Measurements from ENCODE around the gene CELF2.

CELF2 gene

DNA sequence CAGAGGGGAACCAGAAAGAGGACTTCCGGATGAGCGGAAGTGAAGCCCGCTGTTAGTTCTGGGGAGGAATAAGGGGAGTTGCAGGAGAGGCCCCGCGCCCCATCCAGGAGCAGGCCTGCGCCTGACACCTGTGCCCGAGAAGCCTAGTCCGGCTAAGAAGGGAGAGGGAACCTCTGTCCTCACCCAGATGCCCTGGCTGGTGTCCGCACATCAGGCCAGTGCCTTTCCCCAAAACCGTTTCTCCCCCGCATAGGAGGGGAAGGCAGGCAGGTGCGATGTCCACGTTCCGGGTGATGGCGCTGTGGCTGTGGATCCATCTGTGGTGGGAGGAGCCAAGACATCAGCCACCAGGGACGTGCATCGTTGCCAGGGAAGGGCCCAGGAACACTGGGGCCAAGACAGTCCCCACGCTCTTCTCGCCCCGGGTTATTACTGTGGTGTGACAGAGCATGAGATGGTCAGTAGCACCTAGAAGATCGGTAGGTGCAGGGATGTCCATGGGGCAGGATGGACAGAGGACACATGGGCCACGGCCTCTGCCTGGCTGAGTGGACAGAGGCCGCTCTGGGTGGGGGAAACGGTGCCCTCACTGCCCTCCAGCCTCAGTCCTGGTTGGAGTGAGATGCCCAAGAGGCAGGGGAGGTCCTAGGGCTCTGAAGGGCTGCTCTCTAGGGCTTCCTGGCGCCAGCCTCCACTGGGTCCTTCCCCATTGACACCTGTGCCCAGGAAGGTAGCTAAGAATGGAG, 262.7 kb downstream of the CELF2 start:
- no peak overlapping the region for H3K27ac ChIP-seq
- no peak for DNase-seq (ENCODE audit: low read depth, low spot score)

DNA sequence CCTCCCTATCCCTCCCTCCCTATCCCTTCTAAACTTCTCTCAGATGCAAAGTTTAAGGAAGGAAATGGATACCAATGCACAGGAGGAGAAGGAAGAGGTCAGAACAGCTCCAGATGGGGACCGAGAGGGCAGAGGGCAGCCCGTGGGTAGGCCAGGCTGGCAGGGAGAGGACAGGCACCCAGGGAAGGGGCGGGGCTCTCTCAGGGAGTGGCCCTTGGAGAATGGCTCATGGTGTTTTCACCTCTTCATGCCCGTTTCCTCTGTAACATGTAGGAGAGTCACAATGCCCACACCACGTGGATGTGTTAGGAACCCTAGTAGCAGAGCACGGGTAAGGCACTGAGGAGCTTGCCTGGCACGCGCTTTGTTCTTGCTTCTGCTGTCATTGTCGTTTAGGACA, 264.5 kb downstream of the CELF2 start:
- DNase-seq (ENCODE audit: low read depth, low spot score): no peak
- no peak overlapping the region for H3K27ac ChIP-seq

DNA sequence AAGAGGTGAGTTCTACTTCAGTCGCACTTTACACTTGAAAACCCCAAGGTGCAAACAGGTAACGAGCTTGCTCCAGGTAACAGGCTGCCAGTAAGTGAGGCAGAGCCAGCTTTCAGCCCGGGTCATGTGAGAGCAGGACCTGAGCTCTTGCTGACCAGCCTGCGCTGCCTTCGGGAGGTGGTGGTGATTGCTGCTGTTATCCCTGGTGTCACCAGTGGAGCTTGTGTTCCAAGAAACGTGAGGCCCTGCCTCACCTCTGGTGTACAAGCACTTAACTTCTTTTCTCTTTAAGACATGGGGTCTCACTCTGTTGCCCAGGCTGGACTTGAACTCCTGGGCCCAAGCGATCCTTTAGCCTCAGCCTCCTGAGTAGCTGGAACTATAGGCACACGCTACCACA, 265.0 kb downstream of the CELF2 start:
- H3K27ac ChIP-seq: no peak overlapping the region
- DNase-seq (ENCODE audit: low read depth, low spot score): no peak

DNA sequence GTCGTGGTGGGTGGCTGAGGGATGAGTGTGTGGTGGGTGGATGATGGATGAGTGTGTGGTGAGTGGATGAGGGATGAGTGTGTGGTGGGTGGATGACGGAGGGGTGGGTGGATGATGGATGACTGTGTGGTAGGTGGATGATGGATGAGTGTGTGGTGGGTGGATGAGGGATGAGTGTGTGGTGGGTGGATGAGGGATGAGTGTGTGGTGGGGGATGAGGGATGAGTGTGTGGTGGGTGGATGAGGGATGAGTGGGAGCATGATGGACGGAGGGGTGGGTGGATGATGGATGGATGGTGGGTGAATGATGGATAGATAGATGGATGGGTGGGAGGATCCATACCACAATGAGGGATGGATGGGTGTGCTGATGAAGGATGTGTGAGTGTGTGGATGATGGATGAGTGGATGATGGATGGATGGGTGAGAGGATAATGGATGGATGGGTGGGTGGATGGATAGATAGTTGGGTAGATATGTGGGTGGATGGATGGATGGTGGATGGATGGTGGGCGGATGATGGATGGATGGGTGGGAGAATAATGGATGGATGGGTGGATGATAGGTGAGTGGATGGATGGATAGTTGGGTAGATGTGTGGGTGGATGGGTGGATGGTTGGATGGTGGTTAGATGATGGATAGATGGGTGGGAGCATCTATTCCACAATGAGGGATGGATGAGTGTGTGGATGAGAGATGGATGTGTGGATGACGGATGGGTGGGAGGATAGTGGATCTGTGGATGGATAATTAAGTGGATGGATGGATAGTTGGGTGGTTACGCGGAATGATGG, 266.8 kb downstream of the CELF2 start:
- H3K27ac ChIP-seq: no peak overlapping the region
- DNase-seq (ENCODE audit: low read depth, low spot score): no peak

DNA sequence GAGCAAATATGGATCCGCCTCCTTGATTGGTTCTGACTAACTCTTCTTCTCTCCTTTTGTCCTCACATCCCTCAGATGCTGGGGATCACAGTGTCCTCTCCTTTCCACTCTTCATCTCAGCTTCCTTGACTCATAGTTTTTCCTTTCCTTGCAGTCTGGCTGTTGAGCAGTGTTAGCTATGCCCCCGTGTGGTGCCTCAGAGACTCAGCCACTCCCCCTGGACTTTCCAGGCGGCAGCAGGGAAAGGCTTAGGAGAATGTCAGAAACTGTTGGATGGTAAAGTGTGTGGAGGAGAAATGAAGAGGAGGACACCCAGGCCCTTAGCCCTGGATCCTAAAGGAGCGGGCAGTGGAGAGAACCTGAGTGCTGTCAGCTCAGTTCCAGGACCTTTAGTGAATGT, 267.5 kb downstream of the CELF2 start:
- DNase-seq (ENCODE audit: low read depth, low spot score): no peak
- H3K27ac ChIP-seq: no peak overlapping the region

DNA sequence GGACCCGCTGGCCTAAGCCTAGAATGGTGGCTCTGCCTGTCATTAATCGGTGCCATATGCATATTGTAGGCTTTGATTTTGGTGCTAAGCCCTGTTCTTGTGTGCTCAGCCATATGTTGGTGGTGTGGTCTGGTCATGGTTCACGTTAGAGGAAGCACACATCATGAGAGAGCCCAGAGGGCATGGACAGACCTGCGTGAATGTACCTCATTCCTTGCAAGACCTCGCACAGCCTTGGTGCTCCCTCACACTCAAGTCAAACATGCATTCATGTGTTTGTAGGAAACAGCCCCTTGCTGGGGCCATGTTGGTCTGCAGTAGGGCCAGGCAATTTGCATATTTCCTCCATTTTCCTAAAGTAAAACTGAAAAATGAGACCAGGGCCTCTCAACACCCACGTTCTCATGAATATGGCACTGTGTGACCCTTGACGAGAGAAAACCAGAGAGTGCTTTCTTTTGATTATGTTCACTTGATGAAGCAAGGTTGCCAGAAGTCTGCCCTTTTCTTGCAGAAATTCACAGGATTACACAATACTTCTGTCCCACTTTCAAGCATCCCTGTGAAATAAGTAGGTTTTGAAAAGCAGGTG, 268.7 kb downstream of the CELF2 start:
- no peak for DNase-seq (ENCODE audit: low read depth, low spot score)
- H3K27ac ChIP-seq: no peak overlapping the region

DNA sequence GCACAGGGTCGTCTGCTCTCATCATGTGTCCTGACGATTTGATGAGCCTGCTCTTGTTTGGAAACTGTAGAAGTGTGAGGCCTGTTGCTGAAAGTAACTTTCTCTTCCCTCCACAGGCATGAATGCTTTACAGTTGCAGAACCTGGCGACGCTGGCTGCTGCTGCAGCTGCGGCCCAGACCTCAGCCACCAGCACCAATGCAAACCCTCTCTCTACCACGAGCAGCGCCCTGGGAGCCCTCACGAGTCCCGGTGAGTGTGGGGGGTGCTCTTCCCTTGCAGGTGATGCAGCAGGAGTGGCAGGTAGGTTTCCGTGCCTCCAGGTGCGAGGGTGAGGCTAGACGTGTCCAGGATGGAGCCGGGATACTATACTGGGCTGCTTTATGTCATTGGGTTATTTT, 270.6 kb downstream of the CELF2 start:
- no peak for DNase-seq (ENCODE audit: low read depth, low spot score)
- no peak overlapping the region for H3K27ac ChIP-seq

DNA sequence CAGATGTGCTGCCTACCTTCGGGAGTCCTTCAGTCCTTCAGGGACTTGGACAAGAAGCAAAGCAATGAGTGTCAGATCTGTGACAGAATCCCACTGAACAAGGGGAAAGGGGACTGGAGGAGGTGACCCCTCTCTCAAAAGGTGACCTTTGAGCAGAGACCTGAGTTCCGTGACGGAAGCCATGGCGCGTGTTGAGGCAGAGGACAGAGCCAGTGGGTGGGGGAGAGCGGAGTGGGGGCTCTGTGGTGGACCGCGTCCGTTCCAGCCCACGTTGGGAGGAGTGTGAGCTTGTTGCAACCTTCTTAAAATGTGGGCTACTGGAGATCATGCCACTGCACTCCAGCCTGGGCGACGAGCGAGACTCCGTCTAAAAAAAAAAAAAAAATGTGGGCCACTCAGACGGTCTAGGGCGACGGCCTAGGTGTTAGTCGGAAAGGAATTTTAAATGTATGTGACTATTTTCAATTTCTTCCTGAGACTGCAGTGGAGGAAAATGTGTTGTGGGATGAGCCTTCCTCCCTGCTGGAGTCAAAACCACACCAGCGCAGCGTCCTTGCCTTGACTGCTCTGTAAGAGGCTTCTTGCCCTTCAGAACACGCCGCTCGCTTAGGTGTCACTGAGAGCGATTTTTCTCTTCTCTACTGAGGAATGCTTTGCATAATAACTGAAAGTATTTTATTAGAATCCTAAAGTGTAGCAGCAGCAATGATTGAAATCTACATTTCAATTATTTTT, 272.7 kb downstream of the CELF2 start:
- no peak overlapping the region for H3K27ac ChIP-seq
- DNase-seq (ENCODE audit: low read depth, low spot score): no peak

DNA sequence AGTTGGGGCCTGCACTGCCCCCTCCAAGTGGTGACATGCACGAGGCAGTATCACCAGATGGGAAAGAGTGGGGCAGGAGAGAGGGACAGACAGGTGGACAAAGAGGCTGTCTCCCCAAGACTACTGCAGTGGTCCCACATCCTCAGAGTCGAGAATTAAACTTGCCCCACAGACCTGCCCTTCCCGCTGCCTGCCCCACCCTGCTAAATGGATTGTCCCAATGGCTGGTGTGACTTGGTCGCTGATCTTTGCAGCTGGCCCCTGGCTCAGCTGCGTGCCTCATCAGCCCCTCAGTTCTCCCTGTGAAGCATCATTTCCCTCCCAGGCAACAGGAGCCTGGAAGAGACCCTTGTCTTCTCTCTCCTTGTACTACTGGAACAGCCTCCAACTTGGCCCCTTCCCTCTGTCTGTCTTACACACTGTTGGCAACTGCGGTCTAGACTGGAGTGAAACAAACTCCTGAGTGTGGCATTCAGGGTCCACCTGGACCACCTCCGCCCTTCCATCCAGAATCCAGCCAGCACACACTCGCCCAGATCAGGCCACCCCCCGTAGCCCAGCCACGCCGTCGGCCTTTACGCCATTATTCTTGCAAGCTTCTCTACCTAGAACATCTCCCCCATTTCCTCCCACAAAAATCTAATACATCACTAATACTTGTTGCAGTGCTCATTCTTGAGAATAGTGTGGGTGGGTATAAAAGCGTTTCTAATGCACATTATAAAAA, 275.1 kb downstream of the CELF2 start:
- DNase-seq (ENCODE audit: low read depth, low spot score): no peak
- H3K27ac ChIP-seq: no peak overlapping the region

DNA sequence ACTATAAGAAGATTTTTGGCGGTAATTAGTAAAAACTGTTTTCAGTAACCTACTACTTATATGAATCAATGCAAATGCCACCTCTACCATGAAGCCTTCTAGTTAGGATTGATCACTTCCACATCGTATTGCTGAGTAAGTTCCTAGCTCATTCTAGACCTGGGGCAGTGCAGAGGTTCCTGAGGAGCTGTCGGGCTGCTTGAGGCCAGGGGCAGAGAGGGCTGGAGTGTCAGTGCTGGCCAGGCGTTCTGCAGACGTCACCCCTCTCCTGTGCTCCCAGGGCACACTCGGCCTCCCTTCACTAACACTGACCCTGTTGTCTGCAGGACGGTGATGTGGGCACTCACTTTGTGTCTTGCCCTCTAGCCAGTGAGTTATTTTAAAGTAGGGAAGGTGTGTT, 275.7 kb downstream of the CELF2 start:
- no peak for DNase-seq (ENCODE audit: low read depth, low spot score)
- no peak overlapping the region for H3K27ac ChIP-seq

DNA sequence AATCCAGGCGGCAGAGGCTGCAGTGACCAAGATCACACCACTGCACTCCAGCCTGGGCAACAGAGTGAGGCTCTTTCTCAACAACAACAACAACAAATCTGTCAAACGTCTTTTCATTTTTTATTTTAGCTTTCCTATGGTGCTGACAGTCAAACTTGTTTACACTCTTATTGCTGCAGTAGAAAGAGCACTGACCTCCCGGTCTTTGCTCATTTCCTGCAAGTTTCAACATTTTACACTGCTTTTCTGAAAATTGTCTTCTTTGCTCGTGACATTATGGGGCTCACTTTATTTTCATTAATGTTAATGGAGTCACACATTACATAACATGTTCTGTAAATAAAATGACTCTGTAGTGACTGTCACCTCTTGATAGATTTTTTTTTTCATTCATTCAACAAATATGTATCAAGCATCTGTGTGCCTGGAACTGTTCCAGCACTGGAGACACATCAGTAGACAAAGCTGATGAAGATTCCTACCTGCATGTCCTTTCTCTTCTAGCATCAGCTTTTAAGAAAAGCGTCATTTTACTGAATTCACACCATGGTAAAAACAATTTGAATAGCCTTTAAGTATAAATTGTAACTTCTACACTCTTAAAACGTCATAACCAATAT, 277.3 kb downstream of the CELF2 start:
- H3K27ac ChIP-seq: no peak overlapping the region

DNA sequence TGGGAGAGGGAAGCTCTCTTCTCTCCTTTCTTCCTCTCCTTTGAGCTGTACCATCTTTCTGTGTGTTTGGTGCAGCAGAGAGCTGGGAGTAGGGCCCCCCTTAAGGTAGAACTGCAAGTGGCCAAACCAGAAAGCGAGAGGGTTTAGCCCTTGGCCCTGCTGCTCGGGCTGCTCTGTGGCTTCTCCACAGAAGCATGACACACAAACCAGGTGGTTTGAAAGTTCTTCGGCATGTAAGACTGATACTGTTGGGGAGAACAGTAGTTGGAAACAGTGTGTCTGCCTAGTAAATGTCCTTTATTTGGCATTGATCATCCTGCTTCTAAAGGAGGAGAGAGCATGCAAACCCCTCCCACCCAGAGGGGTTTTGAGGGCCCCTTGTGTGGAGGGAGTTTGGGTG, 277.8 kb downstream of the CELF2 start:
- H3K27ac ChIP-seq: no peak overlapping the region
- no peak for DNase-seq (ENCODE audit: low read depth, low spot score)

More for the DNA sequence above, 277.3 kb downstream of the CELF2 start:
- DNase-seq (ENCODE audit: low read depth, low spot score): no peak

DNA sequence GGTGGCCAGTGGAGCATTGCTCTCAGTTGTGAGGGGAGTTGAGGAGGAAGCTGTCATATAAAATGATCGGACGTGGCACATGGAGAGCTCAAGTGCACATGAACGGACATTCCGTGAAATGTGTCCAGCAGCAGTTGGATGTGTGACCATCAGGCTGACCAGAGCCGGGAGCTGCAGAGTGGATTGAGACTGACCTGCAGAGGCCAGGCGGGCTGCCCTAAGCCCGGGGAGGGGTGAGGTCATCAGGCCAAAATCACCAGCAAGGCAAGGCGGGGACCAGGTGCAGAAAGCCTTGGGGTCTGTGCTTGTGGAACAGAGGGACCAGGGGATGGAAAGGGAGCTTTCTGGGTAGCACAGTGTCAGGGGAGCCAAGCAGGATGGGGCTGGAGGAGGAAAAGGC, 279.5 kb downstream of the CELF2 start:
- DNase-seq (ENCODE audit: low read depth, low spot score): no peak
- H3K27ac ChIP-seq: no peak overlapping the region

DNA sequence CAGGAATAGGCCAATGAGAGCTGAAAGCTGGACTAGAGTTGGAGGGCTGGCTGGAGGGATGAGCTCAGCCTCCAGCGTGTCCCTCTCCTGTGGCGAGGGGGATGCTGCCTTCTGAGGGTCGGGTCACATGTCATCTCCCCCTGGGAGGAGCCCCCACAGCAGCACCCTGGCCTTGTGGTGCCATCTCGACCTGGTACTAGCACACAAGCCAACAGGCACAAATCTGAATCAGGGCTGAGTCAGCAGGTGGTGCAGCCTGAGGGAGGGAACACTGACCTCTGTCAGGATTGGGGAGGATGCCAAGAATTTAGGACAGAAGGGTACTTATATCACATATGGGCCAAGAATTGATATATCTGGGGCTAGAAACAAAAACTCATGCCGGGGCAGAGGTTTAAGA, 280.4 kb downstream of the CELF2 start:
- no peak for DNase-seq (ENCODE audit: low read depth, low spot score)
- no peak overlapping the region for H3K27ac ChIP-seq

DNA sequence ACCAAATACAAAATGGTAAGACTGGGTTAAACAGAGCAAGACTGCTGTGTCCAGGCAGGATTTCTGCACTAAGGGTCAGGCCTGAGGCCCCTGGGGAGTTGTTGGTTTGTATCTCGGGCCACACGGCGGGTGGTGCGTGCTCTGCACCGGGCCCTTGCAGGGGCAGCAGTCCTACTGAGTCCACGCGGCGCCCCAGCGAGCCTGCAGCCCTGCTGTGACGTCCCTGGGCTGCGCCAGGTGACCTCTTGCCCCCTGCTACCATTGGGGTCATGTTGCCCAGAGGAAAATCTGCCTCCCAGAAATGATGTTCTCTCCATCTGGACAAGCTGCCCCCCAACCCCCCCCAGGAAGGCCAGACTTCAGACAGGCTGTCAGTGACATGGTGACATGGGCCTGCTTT, 281.5 kb downstream of the CELF2 start:
- H3K27ac ChIP-seq: no peak overlapping the region
- no peak for DNase-seq (ENCODE audit: low read depth, low spot score)

DNA sequence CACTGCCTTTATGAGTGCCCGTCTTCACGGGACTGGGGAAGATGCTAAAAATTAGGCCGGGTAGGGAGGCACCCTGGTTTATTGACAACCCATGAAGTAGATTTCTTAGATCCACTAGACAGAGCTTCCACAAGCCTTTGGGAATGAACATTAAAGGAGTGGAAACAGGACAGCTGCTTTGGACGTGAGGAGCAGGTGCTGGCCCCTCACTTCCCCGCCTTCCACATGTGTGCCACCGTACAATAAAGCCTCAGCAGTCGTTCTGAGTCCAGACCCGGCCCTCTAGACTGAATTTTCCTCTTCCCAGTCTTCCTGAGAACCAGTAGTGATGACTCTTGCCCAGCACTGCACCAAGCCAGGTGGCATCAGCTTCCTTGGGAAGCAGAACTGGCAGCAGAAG, 282.4 kb downstream of the CELF2 start:
- DNase-seq (ENCODE audit: low read depth, low spot score): no peak
- no peak overlapping the region for H3K27ac ChIP-seq

DNA sequence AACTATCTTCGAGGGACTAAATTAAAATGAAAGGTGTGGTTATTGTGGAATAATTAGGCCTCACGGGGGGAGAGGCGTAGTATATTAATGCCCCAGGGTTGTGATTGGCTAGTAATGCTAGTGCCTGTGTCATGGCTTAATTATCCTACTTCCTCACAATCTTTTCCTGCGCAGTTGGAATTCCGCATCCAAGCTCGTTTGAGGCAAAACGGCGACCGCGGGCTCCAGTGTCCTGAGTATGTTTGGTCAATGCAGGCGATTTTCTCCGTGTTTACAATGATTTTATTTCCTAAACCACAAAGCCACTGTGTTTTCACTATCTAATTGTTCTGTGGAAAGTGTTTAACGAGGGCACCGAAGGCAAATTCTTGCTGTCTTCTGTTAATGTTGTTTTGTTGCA, 282.9 kb downstream of the CELF2 start:
- no peak overlapping the region for H3K27ac ChIP-seq
- DNase-seq (ENCODE audit: low read depth, low spot score): no peak

DNA sequence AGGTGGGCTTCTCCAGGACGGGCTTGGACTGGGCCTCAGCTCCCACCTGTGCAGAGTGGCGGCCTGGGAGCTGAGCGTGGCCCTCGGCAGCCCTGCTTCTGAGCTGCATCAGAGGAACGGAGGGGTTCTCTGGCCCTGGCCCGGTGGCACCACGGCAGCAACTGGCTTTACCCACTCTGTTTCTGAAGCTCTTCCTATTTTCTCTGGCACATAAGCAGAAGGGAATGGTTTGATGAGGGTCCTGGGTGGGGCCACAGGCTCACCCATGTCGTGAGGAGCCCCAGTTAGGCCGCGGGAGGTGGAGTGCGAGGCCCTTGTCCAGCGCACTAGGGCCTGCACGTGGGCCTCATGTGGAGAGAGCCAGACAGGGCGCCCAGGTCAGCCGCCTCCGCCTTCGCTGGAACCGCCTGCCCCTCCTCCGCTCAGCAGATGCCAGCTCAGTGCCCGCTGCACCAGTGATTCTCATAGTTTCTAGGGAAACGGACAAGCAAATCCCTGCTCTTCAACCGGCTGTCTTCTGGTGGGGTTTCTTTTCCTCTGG, 284.0 kb downstream of the CELF2 start:
- no peak for DNase-seq (ENCODE audit: low read depth, low spot score)
- H3K27ac ChIP-seq: no peak overlapping the region

DNA sequence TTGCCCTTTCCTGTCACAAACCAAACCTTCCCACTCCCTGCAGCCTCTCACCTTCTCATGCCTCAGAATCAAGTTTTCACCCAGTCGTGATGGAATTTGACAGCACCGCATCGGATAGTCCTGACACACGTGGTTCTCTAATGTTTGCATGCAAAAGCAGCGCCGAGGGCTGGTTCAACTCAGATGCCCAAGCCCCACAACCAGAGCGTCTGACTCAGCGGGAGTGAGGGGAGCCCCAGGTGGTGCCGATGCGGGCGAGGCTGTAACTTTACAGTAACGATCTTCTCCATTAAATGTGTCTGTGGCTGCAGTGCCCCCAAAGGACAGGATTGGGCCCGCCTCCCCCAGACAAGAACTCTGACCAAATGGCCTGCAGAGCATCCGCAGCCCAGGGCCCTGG, 284.5 kb downstream of the CELF2 start:
- DNase-seq (ENCODE audit: low read depth, low spot score): no peak
- H3K27ac ChIP-seq: no peak overlapping the region
